Lung (tissue), 12 donors: ENCODE results near the gene ARL13A. TPM values are rescaled to one million over a fixed set of nuclear protein-coding genes. Genes with fewer than 3 reads are reported as not detected.
"Not testable (repeated sequence)": the region's sequence is repeated elsewhere in the genome, so short reads cannot be mapped to it uniquely, and the experiment has no call there.

Experiments used
- ATAC-seq: fragments of 200-7000 bp; cut with Tn5 transposase; one replicate; pipeline ENCODE4 v1.9.1; 2020; ENCODE audit warnings: moderate number of reproducible peaks; ENCODE audit not compliant: insufficient read depth, low FRiP score
- DNase-seq, 3 donors: peaks; one replicate each; pipeline ENCODE4 v3.0.0-alpha.2; 2013 to 2017
- H3K27ac ChIP-seq, 2 donors: one replicate each; pipeline ENCODE4 v1.5.1; 2013; ENCODE audit warnings: mild to moderate bottlenecking in 2 of 2, moderate library complexity in 2 of 2, control low read depth in 1 of 2, inconsistent platforms in 1 of 2, low read depth in 1 of 2, low read length in 1 of 2
- H3K27me3 ChIP-seq, 3 donors: one replicate each; pipeline ENCODE4 v1.5.1; 2013; ENCODE audit warnings: low read length in 2 of 3; ENCODE audit not compliant: control insufficient read depth in 3 of 3, insufficient read depth in 3 of 3
- H3K36me3 ChIP-seq, 4 donors: one replicate each; pipeline ENCODE4 v1.5.1; 2013; ENCODE audit warnings: low read length in 4 of 4, mild to moderate bottlenecking in 1 of 4, moderate library complexity in 1 of 4; ENCODE audit not compliant: control insufficient read depth in 4 of 4, insufficient read depth in 4 of 4
- H3K4me1 ChIP-seq, 5 donors: one replicate each; pipeline ENCODE4 v1.5.1; 2013; ENCODE audit warnings: low read length in 5 of 5, mild to moderate bottlenecking in 2 of 5, moderate library complexity in 1 of 5; ENCODE audit not compliant: control insufficient read depth in 5 of 5, insufficient read depth in 5 of 5
- H3K4me3 ChIP-seq: one replicate; pipeline ENCODE4 v1.5.1; 2013; ENCODE audit warnings: mild to moderate bottlenecking, control low read depth, moderate library complexity
- H3K9ac ChIP-seq, 2 donors: one replicate each; pipeline ENCODE4 v1.5.1; 2013; ENCODE audit warnings: low read length in 2 of 2, control low read depth in 1 of 2; ENCODE audit not compliant: insufficient read depth in 1 of 2
- H3K9me3 ChIP-seq, 4 donors: one replicate each; pipeline ENCODE4 v1.5.1; 2013; ENCODE audit warnings: low read length in 3 of 4, mild to moderate bottlenecking in 1 of 4, moderate library complexity in 1 of 4; ENCODE audit not compliant: control insufficient read depth in 4 of 4, insufficient read depth in 3 of 4
- WGBS, 2 donors: extraction: QIAGEN DNeasy Blood & Tissue Kit; methylation state at CpG; one replicate each; pipeline ENCODE4 v1.1.7; 2013; 5-methylcytosine and 5-hydroxymethylcytosine counted together
- polyA plus RNA-seq, 2 donors: library from polyadenylated mRNA; stranded (reverse); fragments of 200-250 nt; gene quantifications; one replicate each; pipeline ENCODE4 v1.2.1, GENCODE V29; 2013
- total RNA-seq, 2 donors: library from RNA; depleted of rRNA in 1 of 2; stranded (reverse); fragments of >200 nt in 1 of 2; gene quantifications; one replicate each; pipeline ENCODE4 v1.2.1, GENCODE V29; 2014 to 2021
- TF ChIP-seq, protein P1 (sequence below): IDR thresholded peaks from 2 replicates; pipeline ENCODE4 v1.5.1; 2012; ENCODE audit warnings: mild to moderate bottlenecking; ENCODE audit errors: control extremely low read depth, extremely low read depth
- donor health status: control.
- donor health status: control.
- donor health status: Bipolar disorder and iron deficiency.
- donor health status: healthy.
- donor health status: DM: yes; HTN: yes; CAD: no.

The ARL13A gene
- total and polyA plus RNA-seq, 4 donors = not detected

DNA sequence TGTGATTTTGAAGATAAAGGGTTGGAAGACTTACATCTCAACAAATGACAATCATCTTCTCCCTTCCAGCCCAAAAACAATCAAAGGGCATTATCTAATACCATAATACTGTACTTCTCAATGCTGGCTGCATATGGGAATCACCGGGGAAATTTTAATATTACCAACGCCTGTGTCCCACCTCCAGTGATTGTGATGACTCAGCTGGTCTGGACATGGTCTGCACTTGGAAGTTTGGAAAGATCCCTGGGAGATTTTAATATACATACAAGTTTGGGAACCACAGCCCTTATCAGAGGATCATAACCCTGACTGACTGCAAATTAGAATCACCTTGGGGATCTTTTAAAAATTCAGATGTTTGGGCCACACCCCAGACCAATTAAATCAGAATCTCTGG lies 29.9 kb downstream of the ARL13A start:
- ATAC-seq = no peak
- no peak for DNase-seq
- TF ChIP-seq, protein P1, sequence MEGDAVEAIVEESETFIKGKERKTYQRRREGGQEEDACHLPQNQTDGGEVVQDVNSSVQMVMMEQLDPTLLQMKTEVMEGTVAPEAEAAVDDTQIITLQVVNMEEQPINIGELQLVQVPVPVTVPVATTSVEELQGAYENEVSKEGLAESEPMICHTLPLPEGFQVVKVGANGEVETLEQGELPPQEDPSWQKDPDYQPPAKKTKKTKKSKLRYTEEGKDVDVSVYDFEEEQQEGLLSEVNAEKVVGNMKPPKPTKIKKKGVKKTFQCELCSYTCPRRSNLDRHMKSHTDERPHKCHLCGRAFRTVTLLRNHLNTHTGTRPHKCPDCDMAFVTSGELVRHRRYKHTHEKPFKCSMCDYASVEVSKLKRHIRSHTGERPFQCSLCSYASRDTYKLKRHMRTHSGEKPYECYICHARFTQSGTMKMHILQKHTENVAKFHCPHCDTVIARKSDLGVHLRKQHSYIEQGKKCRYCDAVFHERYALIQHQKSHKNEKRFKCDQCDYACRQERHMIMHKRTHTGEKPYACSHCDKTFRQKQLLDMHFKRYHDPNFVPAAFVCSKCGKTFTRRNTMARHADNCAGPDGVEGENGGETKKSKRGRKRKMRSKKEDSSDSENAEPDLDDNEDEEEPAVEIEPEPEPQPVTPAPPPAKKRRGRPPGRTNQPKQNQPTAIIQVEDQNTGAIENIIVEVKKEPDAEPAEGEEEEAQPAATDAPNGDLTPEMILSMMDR = no peak
- Histone ChIP-seq H3K9me3 (peaks cover 0 to 1% (median 0%) of the 10 kb centered on the region in 4 donors), H3K27ac (no peak overlapping the region), H3K4me3 (no peak overlapping the region), H3K27me3 (peaks cover 0 to 3% (median 0%) of the 10 kb centered on the region in 3 donors), H3K4me1 (no peaks in the 10 kb centered on the region), H3K9ac (no peak overlapping the region), H3K36me3 (no peaks in the 10 kb centered on the region)
- WGBS, 2 donors = 86 to 96% methylated on average over 2 of the region's 2 CpGs

DNA sequence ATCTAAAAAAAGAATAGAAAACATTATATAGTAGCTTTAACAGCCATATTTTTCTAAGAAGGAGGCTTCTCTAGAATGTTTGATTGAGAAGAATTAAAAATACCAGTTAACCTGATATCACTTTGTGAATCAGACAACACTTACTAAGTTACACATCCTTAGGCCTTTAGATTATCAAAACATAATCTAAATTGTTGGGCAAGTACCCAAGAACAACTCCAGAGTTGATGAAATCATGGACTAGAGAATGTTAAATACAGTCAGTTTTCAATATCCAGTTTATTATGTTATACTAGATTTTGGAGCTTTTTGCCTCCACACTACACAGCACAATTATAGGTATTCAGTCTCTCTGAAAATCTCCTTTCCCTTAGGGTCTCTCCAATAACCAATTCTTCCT lies 39.6 kb downstream of the ARL13A start:
- ATAC-seq = no peak
- H3K36me3 ChIP-seq = peaks cover 0 to 9% (median 2%) of the 10 kb centered on the region in 4 donors
- H3K27ac ChIP-seq = no peak overlapping the region
- no peak for DNase-seq
- no peak overlapping the region for H3K9ac ChIP-seq
- no peaks in the 10 kb centered on the region for H3K9me3 ChIP-seq
- no peaks in the 10 kb centered on the region for H3K4me1 ChIP-seq
- no peak overlapping the region for H3K4me3 ChIP-seq
- no peaks in the 10 kb centered on the region for H3K27me3 ChIP-seq
- TF ChIP-seq, protein P1 = no peak

DNA sequence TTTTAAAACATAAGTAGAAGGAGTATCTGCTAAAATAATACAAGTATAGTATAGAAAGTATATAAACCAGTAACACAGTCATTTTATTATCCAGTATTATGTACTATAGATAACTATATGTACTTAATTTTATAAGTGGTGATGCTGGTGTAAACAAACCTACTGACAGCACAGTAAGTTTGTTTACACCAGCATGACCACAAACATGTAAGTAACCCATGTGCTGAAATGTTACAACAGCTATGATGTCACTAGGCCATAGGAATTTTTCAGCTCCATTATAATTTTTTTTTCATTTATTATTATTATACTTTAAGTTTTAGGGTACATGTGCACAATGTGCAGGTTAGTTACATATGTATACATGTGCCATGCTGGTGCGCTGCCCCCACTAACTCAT lies 42.5 kb downstream of the ARL13A start:
- not testable (repeated sequence) for H3K4me3 ChIP-seq, H3K27me3 ChIP-seq, H3K9me3 ChIP-seq, H3K27ac ChIP-seq, H3K36me3 ChIP-seq, H3K4me1 ChIP-seq, H3K9ac ChIP-seq, ATAC-seq, DNase-seq
- 67% methylated on average over 1 of the region's 1 CpG; no CpG with 5 or more reads in 1 of the 2 donors for WGBS, 2 donors

DNA sequence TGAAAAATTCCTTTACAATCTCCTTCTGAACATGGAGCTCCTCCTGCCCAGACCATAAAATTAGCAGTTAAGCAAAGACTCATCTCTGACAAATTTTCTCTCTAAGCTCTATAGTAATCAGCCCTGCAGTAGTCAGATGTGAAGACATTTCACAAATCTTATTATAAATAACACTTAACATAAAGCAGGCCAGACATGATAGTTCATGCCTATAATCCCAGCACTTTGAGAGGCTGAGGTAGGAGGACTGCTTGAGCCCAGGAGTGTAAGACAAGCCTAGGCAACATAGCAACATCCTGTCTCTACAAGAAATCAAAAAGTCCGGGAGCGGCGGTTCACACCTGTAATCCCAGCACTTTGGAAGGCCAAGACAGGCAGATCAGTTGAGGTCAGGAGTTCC lies 52.5 kb downstream of the ARL13A start:
- WGBS, 2 donors = 95 to 100% methylated on average over 3 of the region's 3 CpGs
- no peak overlapping the region for H3K27ac ChIP-seq
- H3K9me3 ChIP-seq = no peaks in the 10 kb centered on the region
- no peak overlapping the region for H3K9ac ChIP-seq
- ATAC-seq (no peak), DNase-seq (no peak)
- H3K4me3 ChIP-seq = no peak overlapping the region
- peaks cover 3 to 13% (median 10%) of the 10 kb centered on the region in 4 donors for H3K36me3 ChIP-seq
- TF ChIP-seq, protein P1 = no peak
- no peaks in the 10 kb centered on the region for H3K4me1 ChIP-seq
- peaks cover 0 to 4% (median 0%) of the 10 kb centered on the region in 3 donors for H3K27me3 ChIP-seq
